ENCODE measurements around the gene LMNA.

Gene LMNA

GRCh38 chr1:156081180-156081916 lies 33.2 kb upstream of the LMNA start:
- intact Hi-C loops (cut with DNase I) = no loop called here
- DNase-seq = no peak

GRCh38 chr1:156081917-156082308 lies 32.6 kb upstream of the LMNA start:
- intact Hi-C loops (cut with DNase I) = no loop called here
- no peak for DNase-seq

- peak; percentile 72 to 94 (median 84) for DNase-seq
- intact Hi-C loops (cut with DNase I) = no loop called here
Observed at GRCh38 chr1:156082309-156083091, 32.0 kb upstream of the LMNA start, which contains the start of gene MEX3A. TSS of gene MEX3A (minus strand) at chr1:156082465. CDS start at chr1:156081998, 467 bp downstream.

GRCh38 chr1:156083800-156084790 lies 30.4 kb upstream of the LMNA start:
- intact Hi-C loops (cut with DNase I) = no loop called here
- no peak for DNase-seq

- DNase-seq = no peak
Observed at GRCh38 chr1:156086256-156086662, 28.3 kb upstream of the LMNA start.

GRCh38 chr1:156089704-156090103 lies 24.8 kb upstream of the LMNA start:
- intact Hi-C loops (cut with DNase I) = loop anchor here (2.0 kb wide), 1 partner anchor 39 kb away; no protein-coding TSS in a partner anchor
- DNase-seq = no peak

More at GRCh38 chr1:156086256-156086662, 28.3 kb upstream of the LMNA start:
- intact Hi-C loops (cut with DNase I) = no loop called here

GRCh38 chr1:156090138-156090839 lies 24.2 kb upstream of the LMNA start:
- intact Hi-C loops (cut with DNase I) = loop anchor here (2.0 kb wide), 1 partner anchor 39 kb away; no protein-coding TSS in a partner anchor
- peak in 3 of 42 donors; percentile 14 to 32 (median 29) for DNase-seq

GRCh38 chr1:156090840-156091188 lies 23.7 kb upstream of the LMNA start:
- DNase-seq = peak; percentile 78 to 95 (median 89)
- intact Hi-C loops (cut with DNase I) = loop anchor here (2.0 kb wide), 1 partner anchor 38 kb away; no protein-coding TSS in a partner anchor

GRCh38 chr1:156091610-156092009 lies 22.9 kb upstream of the LMNA start:
- no peak for DNase-seq
- intact Hi-C loops (cut with DNase I) = loop anchor here (2.0 kb wide), 1 partner anchor 37 kb away; no protein-coding TSS in a partner anchor

- intact Hi-C loops (cut with DNase I) = no loop called here
- no peak for DNase-seq
Observed at GRCh38 chr1:156095906-156096508, 18.5 kb upstream of the LMNA start.

GRCh38 chr1:156096640-156097391 lies 17.7 kb upstream of the LMNA start:
- intact Hi-C loops (cut with DNase I) = no loop called here
- DNase-seq = peak; percentile 75 to 96 (median 90)

- no peak for DNase-seq
- intact Hi-C loops (cut with DNase I) = loop anchor here (2.0 kb wide), 1 partner anchor 33 kb away; no protein-coding TSS in a partner anchor
Observed at GRCh38 chr1:156097499-156098178, 16.9 kb upstream of the LMNA start.

GRCh38 chr1:156098784-156099183 lies 15.7 kb upstream of the LMNA start:
- intact Hi-C loops (cut with DNase I) = loop anchor here (2.0 kb wide), 1 partner anchor 32 kb away; no protein-coding TSS in a partner anchor
- DNase-seq = no peak

GRCh38 chr1:156099282-156099681 lies 15.2 kb upstream of the LMNA start:
- DNase-seq = no peak
- intact Hi-C loops (cut with DNase I) = loop anchor here (2.0 kb wide), 1 partner anchor 32 kb away; no protein-coding TSS in a partner anchor

- DNase-seq = no peak
- intact Hi-C loops (cut with DNase I) = no loop called here
Observed at GRCh38 chr1:156100205-156100995, 14.1 kb upstream of the LMNA start.

- intact Hi-C loops (cut with DNase I) = no loop called here
- no peak for DNase-seq
Observed at GRCh38 chr1:156101880-156102279, 12.6 kb upstream of the LMNA start.
